Measurements from ENCODE around the gene ACIN1. TPM values are rescaled to one million over a fixed set of nuclear protein-coding genes. Genes with fewer than 3 reads are reported as not detected.

The ACIN1 gene
- total and polyA plus RNA-seq, 3 donors from 2014 or later: 151 to 216 (median 209) TPM

- intact Hi-C loops (cut with DNase I; ENCODE audit: low total_unique reads): no loop called here
- no peak overlapping the region for H3K4me3 ChIP-seq
- H3K4me1 ChIP-seq: no peaks in the 10 kb centered on the region
- no peak overlapping the region for H3K27ac ChIP-seq
- no peak for TF ChIP-seq CTCF (IDR thresholded peaks at IDR 0.05)
- TF ChIP-seq POLR2A (IDR thresholded peaks at IDR 0.05): no peak
- DNase-seq: no peak
- H3K36me3 ChIP-seq (ENCODE audit: low read depth, missing control alignments): no peaks in the 10 kb centered on the region
- no peaks in the 10 kb centered on the region for H3K27me3 ChIP-seq
- no peaks in the 10 kb centered on the region for H3K9me3 ChIP-seq
Measured at GRCh38 chr14:23106747-23107045, 11.8 kb upstream of the ACIN1 start.

GRCh38 chr14:23105348-23105824 lies 10.4 kb upstream of the ACIN1 start:
- 90 to 93% methylated on average over 4 of the region's 4 CpGs for WGBS, 2 donors

GRCh38 chr14:23104591-23105347 lies 9.8 kb upstream of the ACIN1 start, which contains the start of gene CIROP:
CIROP (minus strand) TSS chr14:23104989; CDS start chr14:23104920, 69 bp downstream.
- 73 to 75% methylated on average over 11 of the region's 11 CpGs for WGBS, 2 donors
- Histone ChIP-seq H3K9me3 (no peaks in the 10 kb centered on the region), H3K27me3 (no peaks in the 10 kb centered on the region), H3K4me3 (no peak within 1 kb of the TSS), H3K36me3 (ENCODE audit: low read depth, missing control alignments) (no peaks in the 10 kb centered on the region), H3K27ac (no peak within 1 kb of the TSS), H3K4me1 (no peaks in the 10 kb centered on the region)
- TF ChIP-seq POLR2A (IDR thresholded peaks at IDR 0.05): no peak
- TF ChIP-seq CTCF (IDR thresholded peaks at IDR 0.05): no peak
- intact Hi-C loops (cut with DNase I; ENCODE audit: low total_unique reads): no loop called here
- DNase-seq: no peak

More at GRCh38 chr14:23105348-23105824, 10.4 kb upstream of the ACIN1 start:
- Histone ChIP-seq H3K4me3 (no peak overlapping the region), H3K4me1 (no peaks in the 10 kb centered on the region), H3K27me3 (no peaks in the 10 kb centered on the region), H3K9me3 (no peaks in the 10 kb centered on the region), H3K27ac (no peak overlapping the region), H3K36me3 (ENCODE audit: low read depth, missing control alignments) (no peaks in the 10 kb centered on the region)
- no peak for DNase-seq
- TF ChIP-seq POLR2A (IDR thresholded peaks at IDR 0.05) (no peak), CTCF (IDR thresholded peaks at IDR 0.05) (no peak)
- intact Hi-C loops (cut with DNase I; ENCODE audit: low total_unique reads): no loop called here

GRCh38 chr14:23104070-23104590 lies 9.2 kb upstream of the ACIN1 start:
- H3K27ac ChIP-seq: no peak overlapping the region
- TF ChIP-seq POLR2A (IDR thresholded peaks at IDR 0.05) (no peak), CTCF (IDR thresholded peaks at IDR 0.05) (no peak)

GRCh38 chr14:23103581-23103980 lies 8.6 kb upstream of the ACIN1 start:
- no peak for TF ChIP-seq POLR2A (IDR thresholded peaks at IDR 0.05)
- TF ChIP-seq CTCF (IDR thresholded peaks at IDR 0.05): no peak
- Histone ChIP-seq H3K4me3 (no peak overlapping the region), H3K9me3 (no peaks in the 10 kb centered on the region), H3K36me3 (ENCODE audit: low read depth, missing control alignments) (no peaks in the 10 kb centered on the region), H3K27me3 (no peaks in the 10 kb centered on the region), H3K4me1 (no peaks in the 10 kb centered on the region), H3K27ac (no peak overlapping the region)
- WGBS, 2 donors: 84 to 86% methylated on average over 4 of the region's 4 CpGs
- no peak for DNase-seq
- intact Hi-C loops (cut with DNase I; ENCODE audit: low total_unique reads): no loop called here

More at GRCh38 chr14:23104070-23104590, 9.2 kb upstream of the ACIN1 start:
- intact Hi-C loops (cut with DNase I; ENCODE audit: low total_unique reads): no loop called here
- 90 to 93% methylated on average over 4 to 6 of the region's 6 CpGs for WGBS, 2 donors
- DNase-seq: no peak
- Histone ChIP-seq H3K27me3 (no peaks in the 10 kb centered on the region), H3K4me1 (no peaks in the 10 kb centered on the region), H3K4me3 (no peak overlapping the region), H3K36me3 (ENCODE audit: low read depth, missing control alignments) (no peaks in the 10 kb centered on the region), H3K9me3 (no peaks in the 10 kb centered on the region)

Data from testis (tissue), 3 donors.